H1 (cell line): ENCODE data around the gene TMC3. TPM values are rescaled to one million over a fixed set of nuclear protein-coding genes. Genes with fewer than 3 reads are reported as not detected.

Experiments
- CTCF ChIA-PET: fragments of 300-600 bp; sonication (Branson Sonifier 250); formaldehyde crosslinking; loops from one replicate; lab custom pipeline; 2021; ENCODE audit not compliant: partially characterized antibody; lab: Charles Lee
- POLR2A ChIA-PET: fragments of 300-600 bp; sonication (Branson Sonifier 250); formaldehyde crosslinking; loops from one replicate; lab custom pipeline; 2021; ENCODE audit warnings: inconsistent platforms; ENCODE audit not compliant: partially characterized antibody; lab: Charles Lee
- DNase-seq, 2 experiments: peaks; one replicate each; pipeline versions ENCODE4 v3.0.0 to v3.0.0-alpha.2; 2010 to 2022; ENCODE audit warnings: low spot score in 2 of 2, low read depth in 1 of 2, mixed read lengths in 1 of 2
- FAIRE-seq: peaks from 2 replicates; lab custom pipeline; 2011; peaks lifted over from hg19 to GRCh38; lab: Jason Lieb, UNC
- H2AFZ ChIP-seq: 2 replicates; pipeline ENCODE4 v1.8.1; 2012; ENCODE audit warnings: low read length, inconsistent platforms
- H2AK5ac ChIP-seq: 2 replicates; pipeline ENCODE4 v1.6.1; 2013; ENCODE audit warnings: low read depth, low read length
- H2BK120ac ChIP-seq: replicated peaks from 2 replicates; pipeline ENCODE3; 2013; ENCODE audit warnings: low read depth, low read length, inconsistent platforms
- H2BK12ac ChIP-seq: 2 replicates; pipeline ENCODE4 v1.6.1; 2013; ENCODE audit warnings: low read depth, low read length
- H2BK15ac ChIP-seq: 2 replicates; pipeline ENCODE4 v1.6.1; 2013; ENCODE audit warnings: low read length
- H2BK20ac ChIP-seq: 2 replicates; pipeline ENCODE4 v1.6.1; 2013; ENCODE audit warnings: low read length
- H2BK5ac ChIP-seq: 2 replicates; pipeline ENCODE4 v1.6.1; 2013; ENCODE audit warnings: low read depth, low read length
- H3K14ac ChIP-seq: 2 replicates; pipeline ENCODE4 v1.6.1; 2013; ENCODE audit warnings: inconsistent platforms; ENCODE audit not compliant: insufficient read length
- H3K18ac ChIP-seq: 2 replicates; pipeline ENCODE4 v1.6.1; 2013; ENCODE audit warnings: low read length; ENCODE audit errors: extremely low read depth
- H3K23ac ChIP-seq: 2 replicates; pipeline ENCODE4 v1.6.1; 2013; ENCODE audit warnings: inconsistent platforms; ENCODE audit not compliant: insufficient read length
- H3K23me2 ChIP-seq: 2 replicates; pipeline ENCODE4 v1.6.1; 2013; ENCODE audit warnings: low read depth, low read length
- H3K27ac ChIP-seq: 2 replicates; pipeline ENCODE4 v1.6.1; 2011; ENCODE audit warnings: low read depth, low read length, inconsistent platforms
- H3K27me3 ChIP-seq, 4 experiments: replicated peaks in 1 of 4; 1 replicate in 1 of 4; 2 replicates in 3 of 4; pipeline versions ENCODE4 v1.6.1 to v1.8.1; 2011 to 2013; ENCODE audit warnings: low read length in 3 of 4, mild to moderate bottlenecking in 3 of 4, inconsistent platforms in 2 of 4, mixed read lengths in 2 of 4, moderate library complexity in 1 of 4; ENCODE audit not compliant: control insufficient read depth in 3 of 4, insufficient read depth in 3 of 4; ENCODE audit errors: extremely low read depth in 1 of 4
- H3K36me3 ChIP-seq, 4 experiments: 2 replicates each; pipeline versions ENCODE4 v1.6.1 to v1.8.1; 2011 to 2013; ENCODE audit warnings: mild to moderate bottlenecking in 4 of 4, low read length in 3 of 4, moderate library complexity in 2 of 4, control low read depth in 1 of 4, inconsistent platforms in 1 of 4; ENCODE audit not compliant: insufficient read depth in 4 of 4, control insufficient read depth in 2 of 4
- H3K4ac ChIP-seq: replicated peaks from 2 replicates; pipeline ENCODE3; 2013; ENCODE audit warnings: low read length, low read depth, mixed read lengths, inconsistent platforms; ENCODE audit not compliant: insufficient read length
- H3K4me1 ChIP-seq, 4 experiments: replicated peaks in 1 of 4; 1 replicate in 1 of 4; 2 replicates in 3 of 4; pipeline versions ENCODE4 v1.6.1 to v1.8.1; 2011 to 2013; ENCODE audit warnings: low read length in 3 of 4, inconsistent platforms in 2 of 4, mixed read lengths in 1 of 4; ENCODE audit not compliant: insufficient read depth in 4 of 4, control insufficient read depth in 3 of 4
- H3K4me2 ChIP-seq, 2 experiments: 2 replicates each; pipeline versions ENCODE4 v1.6.1 to v1.8.1; 2011 to 2013; ENCODE audit warnings: low read depth in 2 of 2, low read length in 2 of 2, control low read depth in 1 of 2, inconsistent platforms in 1 of 2, mild to moderate bottlenecking in 1 of 2; ENCODE audit not compliant: insufficient read depth in 1 of 2
- H3K4me3 ChIP-seq, 4 experiments: fragments of 200-600, 300-600 bp in 1 of 4; sonication (generic), shearing (Covaris generic), sonication (Bioruptor Twin) in 1 of 4; 2 replicates each; pipeline versions ENCODE4 v1.5.1 to v1.8.1; 2011 to 2016; ENCODE audit warnings: low read length in 4 of 4, low read depth in 3 of 4, control low read depth in 2 of 4, inconsistent platforms in 2 of 4, mild to moderate bottlenecking in 2 of 4, mixed read lengths in 1 of 4, moderate library complexity in 1 of 4; ENCODE audit not compliant: insufficient read depth in 2 of 4; ENCODE audit errors: extremely low read depth in 1 of 4
- H3K56ac ChIP-seq: replicated peaks from 2 replicates; pipeline ENCODE3; 2013; ENCODE audit warnings: low read depth, mild to moderate bottlenecking, mixed read lengths, low read length, inconsistent platforms; ENCODE audit not compliant: insufficient read length
- H3K79me1 ChIP-seq: 2 replicates; pipeline ENCODE4 v1.6.1; 2013; ENCODE audit warnings: low read depth, low read length, control low read depth
- H3K79me2 ChIP-seq, 2 experiments: 2 replicates each; pipeline versions ENCODE4 v1.6.1 to v1.8.1; 2012 to 2013; ENCODE audit warnings: low read length in 2 of 2, mild to moderate bottlenecking in 2 of 2, inconsistent platforms in 1 of 2; ENCODE audit not compliant: insufficient read depth in 2 of 2, control insufficient read depth in 1 of 2
- H3K9ac ChIP-seq, 4 experiments: replicated peaks in 1 of 4; 1 replicate in 1 of 4; 2 replicates in 3 of 4; pipeline versions ENCODE4 v1.6.1 to v1.8.1; 2011 to 2013; ENCODE audit warnings: low read depth in 3 of 4, low read length in 3 of 4, control low read depth in 2 of 4, mild to moderate bottlenecking in 2 of 4, moderate library complexity in 2 of 4, inconsistent platforms in 1 of 4; ENCODE audit errors: extremely low read depth in 1 of 4
- H3K9me3 ChIP-seq, 2 experiments: 2 replicates each; pipeline versions ENCODE4 v1.6.1 to v1.8.1; 2012 to 2013; ENCODE audit warnings: mild to moderate bottlenecking in 2 of 2, moderate library complexity in 2 of 2, control low read depth in 1 of 2, inconsistent platforms in 1 of 2, low read depth in 1 of 2, low read length in 1 of 2, mixed read lengths in 1 of 2; ENCODE audit not compliant: insufficient read depth in 2 of 2
- H4K20me1 ChIP-seq, 2 experiments: replicated peaks in 1 of 2; 2 replicates each; pipeline versions ENCODE3 to v1.8.1; 2011 to 2013; ENCODE audit warnings: inconsistent platforms in 2 of 2, low read length in 2 of 2, mild to moderate bottlenecking in 1 of 2; ENCODE audit not compliant: insufficient read depth in 2 of 2, control insufficient read depth in 1 of 2
- H4K5ac ChIP-seq: 2 replicates; pipeline ENCODE4 v1.6.1; 2013; ENCODE audit warnings: low read length, low read depth, mixed read lengths, inconsistent platforms; ENCODE audit not compliant: insufficient read length
- H4K8ac ChIP-seq: 2 replicates; pipeline ENCODE4 v1.8.0; 2013; ENCODE audit warnings: mild to moderate bottlenecking, moderate library complexity, low read length, inconsistent platforms; ENCODE audit not compliant: insufficient read depth; ENCODE audit errors: extremely low read depth
- H4K91ac ChIP-seq: replicated peaks from 2 replicates; pipeline ENCODE3; 2013; ENCODE audit warnings: low read length, mixed read lengths, inconsistent platforms; ENCODE audit not compliant: insufficient read length
- BACH1 ChIP-seq: IDR thresholded peaks from 2 replicates; pipeline ENCODE4 v1.6.1; 2012; ENCODE audit warnings: low read length, improper control_type of control experiment
- BCL11A ChIP-seq, 2 experiments: IDR thresholded peaks; one replicate each; pipeline ENCODE4 v1.6.1; 2011; ENCODE audit warnings: low read depth in 2 of 2, low read length in 2 of 2, mild to moderate bottlenecking in 2 of 2
- CBX5 ChIP-seq: fragments of 300-800, 300-1000 bp; sonication (generic); IDR thresholded peaks from 2 replicates; pipeline ENCODE4 v1.7.1; 2016; ENCODE audit warnings: antibody characterized with exemption, low read length, low read depth
- CREB1 ChIP-seq: IDR thresholded peaks from 2 replicates; pipeline ENCODE4 v1.6.1; 2012; ENCODE audit warnings: inconsistent platforms
- KDM1A ChIP-seq: fragments of 200-600, 300-600 bp; sonication (generic); IDR thresholded peaks from 2 replicates; pipeline ENCODE4 v1.7.1; 2016; ENCODE audit warnings: mild to moderate bottlenecking, low read length, borderline replicate concordance
- KDM5A ChIP-seq: fragments of 200-600 bp; IDR thresholded peaks from 2 replicates; pipeline ENCODE4 v1.7.1; 2012; ENCODE audit warnings: mild to moderate bottlenecking, low read length, inconsistent platforms, mixed read lengths
- MAFK ChIP-seq: IDR thresholded peaks from 2 replicates; pipeline ENCODE4 v1.6.1; 2012; ENCODE audit warnings: low read depth, mild to moderate bottlenecking, improper control_type of control experiment, low read length
- NANOG ChIP-seq: IDR thresholded peaks from 2 replicates; pipeline ENCODE4 v1.6.1; 2011; ENCODE audit warnings: low read length, low read depth, mild to moderate bottlenecking, inconsistent platforms; ENCODE audit not compliant: insufficient read depth, poor library complexity, severe bottlenecking
- POLR2A ChIP-seq, 2 experiments: IDR thresholded peaks; 1 replicate in 1 of 2; 2 replicates in 1 of 2; pipeline ENCODE4 v1.6.1; 2011; ENCODE audit warnings: low read depth in 2 of 2, low read length in 2 of 2, mild to moderate bottlenecking in 2 of 2; ENCODE audit errors: control extremely low read depth in 1 of 2
- RNF2 ChIP-seq: fragments of 200-900, 300-1000 bp; sonication (generic); IDR thresholded peaks from 2 replicates; pipeline ENCODE4 v1.7.1; 2016; ENCODE audit warnings: borderline replicate concordance, low read depth, mild to moderate bottlenecking, antibody characterized with exemption, low read length; ENCODE audit not compliant: poor library complexity, severe bottlenecking; ENCODE audit errors: missing control alignments
- RXRA ChIP-seq: IDR thresholded peaks from 2 replicates; pipeline ENCODE4 v1.6.1; 2011; ENCODE audit warnings: low read depth, mild to moderate bottlenecking, low read length, moderate library complexity; ENCODE audit not compliant: insufficient read depth
- SIRT6 ChIP-seq: IDR thresholded peaks from one replicate; pipeline ENCODE4 v1.7.1; 2012; ENCODE audit warnings: low read length, inconsistent platforms
- WGBS, 2 experiments: shearing (Covaris generic) in 1 of 2; methylation state at CpG; one replicate each; pipeline versions ENCODE4 v1.1.6 to v1.1.7; 2013 to 2015; ENCODE audit warnings: low lambda C conversion rate in 2 of 2, mixed read lengths in 2 of 2, inconsistent platforms in 1 of 2, low coverage in 1 of 2, missing lambda C conversion rate in 1 of 2; ENCODE audit not compliant: insufficient replicate concordance in 2 of 2, insufficient coverage in 1 of 2, insufficient read length in 1 of 2; ENCODE audit errors: extremely low coverage in 1 of 2, missing lambda C conversion rate in 1 of 2; 5-methylcytosine and 5-hydroxymethylcytosine counted together
- polyA plus RNA-seq, 7 experiments: library from polyadenylated mRNA; depleted of rRNA in 3 of 7; stranded (reverse) in 5 of 7; unstranded in 2 of 7; fragments of >200 nt in 5 of 7; fragments of 200-250 nt in 2 of 7; gene quantifications; 1 replicate in 5 of 7; 2 replicates in 1 of 7; 4 replicates in 1 of 7; pipeline versions ENCODE4 v1.2.1 to v1.2.3, GENCODE V29; 2011 to 2013; ENCODE audit warnings: missing spikeins in 2 of 7, mixed read lengths in 2 of 7
- total RNA-seq: library from RNA; stranded (reverse); fragmentation: NEBNext Ultra II Directional; extraction: Animal tissue kit (Norgen Biotek cat#: 25700); gene quantifications from 2 replicates; pipeline ENCODE4 v1.2.1, GENCODE V29; 2021
- TF ChIP-seq, protein P1 (sequence below): IDR thresholded peaks from 2 replicates; pipeline ENCODE4 v1.6.1; 2011; ENCODE audit warnings: low read length, improper control_type of control experiment

Gene TMC3
- total and polyA plus RNA-seq, 2 of the 8 experiments (the other 6 are each of a cell fraction or from before 2014, with no cell fraction given), result not detected

DNA sequence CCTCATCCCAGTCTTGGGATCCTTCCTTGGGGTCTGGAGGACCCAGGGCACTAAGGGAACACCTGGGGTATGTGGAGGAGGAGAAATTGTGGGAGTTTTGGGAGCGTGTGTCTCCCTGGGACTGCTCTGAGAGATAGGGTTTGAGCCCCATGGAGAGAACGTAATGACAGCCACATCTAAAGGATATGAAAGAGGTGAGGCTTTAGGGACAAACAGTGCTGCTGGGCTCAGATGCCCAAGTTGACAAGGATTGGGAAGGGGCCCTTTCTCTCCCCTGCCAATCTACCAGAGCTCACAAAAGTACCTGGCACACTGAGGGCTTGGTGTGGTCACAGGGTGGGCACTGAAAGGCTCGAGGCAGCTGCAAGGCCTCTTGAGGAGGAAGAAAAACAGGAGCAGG is 36.8 kb downstream of the TMC3 start:
- Histone ChIP-seq H3K79me1 (no peaks in the 10 kb centered on the region), H2BK120ac (no peak overlapping the region), H3K27me3 (no peaks in the 10 kb centered on the region), H4K20me1 (no peaks in the 10 kb centered on the region), H3K56ac (no peak overlapping the region), H3K79me2 (no peaks in the 10 kb centered on the region), H2BK5ac (no peak overlapping the region), H3K23me2 (no peaks in the 10 kb centered on the region), H4K91ac (no peak overlapping the region), H3K14ac (no peak overlapping the region), H3K4ac (no peak overlapping the region), H2AK5ac (no peak overlapping the region), H2AFZ (no peak overlapping the region), H2BK12ac (no peak overlapping the region), H3K4me1 (no peaks in the 10 kb centered on the region), H2BK20ac (no peak overlapping the region), H2BK15ac (no peak overlapping the region), H3K9ac (no peak overlapping the region), H3K4me2 (no peak overlapping the region), H3K9me3 (no peaks in the 10 kb centered on the region), H3K18ac (no peak overlapping the region), H4K8ac (no peak overlapping the region), H3K4me3 (no peak overlapping the region), H3K27ac (no peak overlapping the region; the same call in 1 of the 2 replicates), H4K5ac (no peak overlapping the region), H3K36me3 (no peaks in the 10 kb centered on the region), H3K23ac (no peak overlapping the region)
- WGBS, 2 experiments, result 88% methylated on average over 3 of the region's 3 CpGs; no CpG with 5 or more reads in 1 of the 2 experiments
- no peak for TF ChIP-seq RNF2
- no peak for TF ChIP-seq KDM5A
- TF ChIP-seq POLR2A (IDR thresholded peaks at IDR 0.05; ENCODE audit: control extremely low read depth in 1 of 2, low read depth in 2 of 2, low read length in 2 of 2), result no peak
- TF ChIP-seq CBX5, result no peak
- TF ChIP-seq CREB1, result no peak
- TF ChIP-seq, protein P1, sequence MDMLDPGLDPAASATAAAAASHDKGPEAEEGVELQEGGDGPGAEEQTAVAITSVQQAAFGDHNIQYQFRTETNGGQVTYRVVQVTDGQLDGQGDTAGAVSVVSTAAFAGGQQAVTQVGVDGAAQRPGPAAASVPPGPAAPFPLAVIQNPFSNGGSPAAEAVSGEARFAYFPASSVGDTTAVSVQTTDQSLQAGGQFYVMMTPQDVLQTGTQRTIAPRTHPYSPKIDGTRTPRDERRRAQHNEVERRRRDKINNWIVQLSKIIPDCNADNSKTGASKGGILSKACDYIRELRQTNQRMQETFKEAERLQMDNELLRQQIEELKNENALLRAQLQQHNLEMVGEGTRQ, result no peak
- TF ChIP-seq NANOG, result no peak
- TF ChIP-seq BACH1, result no peak
- no peak for TF ChIP-seq MAFK
- no peak for TF ChIP-seq RXRA
- TF ChIP-seq BCL11A (IDR thresholded peaks at IDR 0.05; ENCODE audit: low read depth in 2 of 2, low read length in 2 of 2), result no peak
- no peak for TF ChIP-seq KDM1A
- TF ChIP-seq SIRT6, result no peak
- POLR2A ChIA-PET, result no interaction called here
- peak in 1 of 2 experiments; percentile 30 for DNase-seq
- CTCF ChIA-PET, result interaction anchor here (0.8 to 3.2 kb wide), 10 partner anchors 9 to 182 kb away, joined by 3 to 13 read pairs (median 3); no protein-coding TSS in a partner anchor
- FAIRE-seq, result no peak
